ENCODE measurements around the gene MRPL47. TPM values are rescaled to one million over a fixed set of nuclear protein-coding genes. Genes with fewer than 3 reads are reported as not detected.

The MRPL47 gene
- polyA plus RNA-seq, 4 donors: 60.4 to 70.5 (median 65.3) TPM

DNA sequence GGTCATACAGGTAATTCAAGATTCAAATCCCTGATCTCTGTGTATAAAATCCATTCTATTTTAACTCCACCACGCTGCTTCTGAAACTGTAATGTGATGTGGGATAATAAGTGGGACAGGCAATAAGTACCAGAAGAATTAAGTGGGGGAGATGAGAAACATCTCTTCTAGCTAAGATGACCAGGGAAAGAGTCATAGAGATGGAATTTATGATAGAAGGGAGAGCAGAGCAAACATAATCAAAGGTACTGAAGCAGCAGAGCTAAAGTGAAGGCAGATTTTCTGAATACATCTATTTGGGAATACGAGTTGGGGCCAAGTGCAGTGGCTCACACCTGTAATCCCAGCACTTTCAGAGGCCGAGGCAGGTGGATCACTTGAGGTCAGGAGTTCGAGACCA is 4.9 kb downstream of the MRPL47 start:
- no peak for DNase-seq (ENCODE audit: low read depth in 4 of 4, low spot score in 3 of 4)

- no peak for DNase-seq (ENCODE audit: low read depth in 4 of 4, low spot score in 3 of 4)
These were observed 13.1 kb downstream of the MRPL47 start for GRCh38 chr3:179591313-179591712.

- no peak for DNase-seq (ENCODE audit: low read depth in 4 of 4, low spot score in 3 of 4)
These were observed 13.8 kb downstream of the MRPL47 start for GRCh38 chr3:179590669-179591068.

- no peak for DNase-seq (ENCODE audit: low read depth in 4 of 4, low spot score in 3 of 4)
These were observed 15.3 kb downstream of the MRPL47 start for GRCh38 chr3:179589143-179589542.

- no peak for DNase-seq (ENCODE audit: low read depth in 4 of 4, low spot score in 3 of 4)
These were observed 23.4 kb downstream of the MRPL47 start for GRCh38 chr3:179580992-179581391.

DNA sequence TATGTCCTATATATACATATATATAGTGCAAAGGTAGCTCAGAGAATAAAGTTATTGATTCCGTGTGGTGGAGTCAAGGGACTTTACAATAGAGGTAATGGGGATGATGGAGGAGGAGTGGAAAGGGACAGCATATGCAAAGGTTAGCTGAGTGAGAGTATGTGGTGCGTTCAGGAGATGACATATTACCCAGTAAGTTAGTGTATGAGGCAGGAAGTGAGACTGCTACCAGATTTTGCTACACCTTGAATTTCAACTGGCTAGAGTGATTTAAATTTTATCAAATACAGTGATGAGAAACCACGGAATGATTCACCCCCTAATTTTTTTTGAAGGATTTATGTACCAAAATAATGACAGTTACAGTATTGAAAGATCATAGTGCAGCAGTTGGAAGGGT is 38.9 kb downstream of the MRPL47 start:
- DNase-seq (ENCODE audit: low read depth in 4 of 4, low spot score in 3 of 4): no peak

DNA sequence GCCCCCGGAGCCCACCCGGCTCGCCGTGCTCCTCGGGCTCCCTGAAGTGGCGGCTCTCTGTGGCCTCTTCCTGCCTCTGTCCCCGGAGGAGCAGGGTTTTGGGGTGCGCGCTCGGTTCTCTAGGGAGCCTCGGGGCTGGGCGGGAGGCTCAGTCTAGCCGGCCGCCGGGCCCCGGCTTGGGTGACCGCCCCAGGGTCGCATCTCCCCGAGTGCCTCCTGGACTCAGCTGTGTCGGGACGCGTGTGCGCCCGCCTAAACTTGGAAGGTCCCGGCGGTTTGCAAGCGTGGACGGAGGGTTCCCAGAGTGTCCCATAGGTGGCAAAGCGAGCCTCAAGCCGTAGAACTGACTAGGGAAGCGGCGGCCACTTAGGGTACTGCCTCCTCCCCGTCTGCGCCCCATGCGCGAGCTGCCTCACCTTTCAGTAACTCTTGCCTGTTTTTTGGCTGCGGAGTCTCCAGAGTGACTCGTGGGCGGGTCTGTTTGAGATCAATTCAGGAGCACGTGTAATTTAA is 41.1 kb downstream of the MRPL47 start:
- DNase-seq (ENCODE audit: low read depth in 4 of 4, low spot score in 3 of 4): peak in 3 of 4 donors; percentile 22 to 43 (median 30)

DNA sequence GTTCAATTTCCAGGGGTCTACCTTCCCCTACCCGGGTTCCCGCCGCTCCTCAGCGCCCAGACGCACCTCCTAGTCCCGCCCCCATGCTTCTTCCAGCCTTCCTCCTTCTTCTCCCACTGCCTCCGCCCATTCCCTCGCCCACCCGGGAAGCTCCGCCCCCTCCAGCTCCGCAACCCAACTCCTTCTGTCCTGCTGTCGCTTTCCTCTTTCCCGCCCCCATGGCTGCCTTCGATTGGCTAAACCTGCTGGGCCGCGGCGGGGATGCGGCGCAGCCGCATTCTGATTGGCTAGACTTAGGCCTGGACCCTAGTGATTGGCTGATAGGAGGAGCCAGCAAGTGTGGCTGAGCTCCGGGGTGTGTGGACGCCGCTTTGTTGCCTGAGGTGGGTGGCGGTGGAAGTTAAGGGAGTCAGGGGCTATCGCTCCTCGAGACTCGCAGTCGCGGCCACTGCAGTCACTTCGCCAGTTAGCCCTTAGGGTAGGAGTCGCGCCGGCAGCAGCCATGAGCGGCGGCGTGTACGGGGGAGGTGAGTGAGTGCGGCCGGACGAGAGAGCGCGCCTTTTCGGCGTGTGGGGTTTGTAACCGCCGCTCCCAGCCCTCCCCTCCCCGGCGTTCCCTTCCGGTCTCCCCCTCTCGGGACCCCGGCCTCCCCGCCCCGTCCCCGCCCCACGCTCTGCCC is 41.7 kb downstream of the MRPL47 start, which contains the start of gene ACTL6A:
TSS of gene ACTL6A (plus strand) at position 336 of the 680 bp plus-strand sequence. CDS start at position 503, 167 bp downstream.
- peak; percentile 99 for DNase-seq (ENCODE audit: low read depth in 4 of 4, low spot score in 3 of 4)

- no peak for DNase-seq (ENCODE audit: low read depth in 4 of 4, low spot score in 3 of 4)
These were observed 43.6 kb downstream of the MRPL47 start for GRCh38 chr3:179560791-179561190.

DNA sequence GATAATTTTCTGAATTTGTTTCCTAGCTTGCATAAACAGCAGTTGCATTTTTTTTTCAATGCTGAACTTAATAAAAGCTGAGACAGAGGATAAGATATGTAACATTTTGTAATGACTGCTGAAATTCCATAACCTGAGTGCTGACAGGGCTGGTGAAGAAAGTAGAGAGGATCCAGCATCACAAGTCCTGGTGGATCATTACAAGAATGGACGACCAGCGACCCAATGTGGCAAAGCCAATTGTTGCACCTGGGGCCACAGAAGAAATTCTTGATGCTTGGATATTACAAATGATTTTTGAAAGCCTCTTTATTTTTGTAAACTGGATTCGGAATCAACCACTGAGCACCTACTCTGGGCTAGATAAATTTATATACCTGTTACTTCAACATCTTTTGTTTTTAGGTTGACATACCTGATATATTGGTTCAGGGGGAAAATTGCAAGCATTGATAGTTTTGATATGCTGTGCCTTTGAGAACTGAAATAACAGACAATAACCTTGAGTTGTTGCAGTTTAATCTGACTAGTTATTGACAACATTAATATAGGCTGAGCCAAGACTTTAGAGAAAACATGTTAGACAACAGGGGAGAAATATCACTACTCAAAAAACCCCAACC is 45.6 kb downstream of the MRPL47 start:
- peak; percentile 34 to 49 (median 40) for DNase-seq (ENCODE audit: low read depth in 4 of 4, low spot score in 3 of 4)

GRCh38 chr3:179551349-179552105 is 52.9 kb downstream of the MRPL47 start:
- no peak for DNase-seq (ENCODE audit: low read depth in 4 of 4, low spot score in 3 of 4)

DNA sequence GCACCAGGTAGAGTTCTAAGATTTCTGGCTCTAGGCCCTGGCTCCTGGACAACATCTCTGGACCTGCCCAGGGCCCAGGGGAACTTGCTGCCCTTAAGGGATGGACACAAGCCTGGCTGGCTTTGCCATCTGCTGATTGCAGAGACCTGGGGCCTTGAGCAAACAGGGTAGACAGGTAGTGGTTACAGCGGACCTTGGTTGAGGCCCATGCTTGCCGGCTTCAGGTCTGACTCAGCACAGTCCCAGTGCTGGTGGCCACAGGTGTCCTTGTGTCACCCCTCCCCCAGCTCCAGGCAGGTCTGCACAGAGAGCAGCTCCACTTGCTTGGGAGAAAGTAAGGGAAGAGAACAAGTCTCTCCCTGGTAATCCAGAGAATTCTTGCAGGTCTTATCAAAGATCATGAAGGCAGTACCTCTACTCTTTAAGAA is 57.6 kb downstream of the MRPL47 start:
- DNase-seq (ENCODE audit: low read depth in 4 of 4, low spot score in 3 of 4): no peak

DNA sequence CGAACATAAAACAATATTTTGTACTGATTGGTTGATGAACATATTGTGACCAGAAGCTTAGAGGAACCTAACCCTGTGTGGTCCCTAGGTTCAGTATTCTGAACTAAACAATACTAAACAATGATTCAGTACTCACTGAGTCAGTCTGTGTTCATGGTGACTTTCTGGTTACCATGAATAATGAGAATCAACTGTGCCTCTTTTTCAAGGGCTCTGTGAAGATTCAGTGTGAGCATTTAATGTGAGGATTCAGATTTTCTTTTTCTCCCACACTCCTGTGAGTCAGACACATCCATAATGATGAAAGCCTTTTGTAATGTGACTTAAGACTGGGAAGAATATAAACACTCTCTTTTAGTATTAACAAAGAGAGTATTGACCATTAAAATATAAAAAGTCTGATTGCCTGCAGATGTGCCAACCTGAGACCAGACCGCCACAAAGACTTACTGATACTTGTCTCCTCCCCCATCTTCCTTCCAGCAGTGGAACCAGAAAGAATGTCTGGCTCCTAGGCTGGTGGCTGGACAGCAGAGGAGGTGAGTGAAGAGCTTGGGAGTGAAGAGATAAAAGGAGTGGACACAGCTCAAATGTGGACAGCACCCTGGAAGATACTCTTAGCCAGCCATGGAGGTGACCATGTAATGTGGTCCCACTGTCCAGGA is 59.3 kb downstream of the MRPL47 start:
- no peak for DNase-seq (ENCODE audit: low read depth in 4 of 4, low spot score in 3 of 4)

GRCh38 chr3:179542375-179542774 is 62.1 kb downstream of the MRPL47 start:
- DNase-seq (ENCODE audit: low read depth in 4 of 4, low spot score in 3 of 4): no peak

- DNase-seq (ENCODE audit: low read depth in 4 of 4, low spot score in 3 of 4): no peak
These were observed 62.8 kb downstream of the MRPL47 start for GRCh38 chr3:179541596-179541995.

DNA sequence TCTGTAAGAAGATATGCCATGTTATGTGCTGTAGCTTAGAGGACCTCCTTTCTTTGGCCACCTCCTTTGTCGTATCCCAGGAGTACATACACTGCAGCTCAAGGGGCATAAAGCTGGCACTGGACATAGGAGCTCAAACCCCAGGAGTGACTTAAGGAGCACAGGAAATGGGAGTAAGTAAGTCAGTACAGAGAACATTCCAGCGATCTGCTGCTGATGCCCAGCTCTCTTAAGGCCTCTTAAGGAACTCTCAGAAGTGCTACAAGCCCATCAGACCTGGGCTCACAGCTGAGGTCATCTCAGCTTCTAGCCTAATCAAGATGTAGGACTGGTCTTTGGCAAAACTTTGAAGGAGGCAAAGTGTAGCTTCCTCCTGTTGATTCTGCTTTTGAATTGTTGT is 63.3 kb downstream of the MRPL47 start:
- no peak for DNase-seq (ENCODE audit: low read depth in 4 of 4, low spot score in 3 of 4)

Other genes with a start within 250 kb of the MRPL47 start
- gene GNB4, start 153.2 kb downstream of the MRPL47 start, polyA plus RNA-seq (ENCODE audit: insufficient read length in 4 of 4): 10 to 100 TPM; 25.7 to 33.9 (median 31.6) TPM
- 100 to 1,000 TPM in 3 of 4 donors, 10 to 100 TPM in 1; 97.3 to 113 (median 108) TPM for gene ACTL6A, start 41.7 kb downstream of the MRPL47 start, polyA plus RNA-seq (ENCODE audit: insufficient read length in 4 of 4)
- 100 to 1,000 TPM; 202 to 248 (median 228) TPM for gene NDUFB5, start 156 bp upstream of the MRPL47 start, polyA plus RNA-seq (ENCODE audit: insufficient read length in 4 of 4)
- 10 to 100 TPM; 12.1 to 13.9 (median 13.6) TPM for gene USP13, start 48.4 kb upstream of the MRPL47 start, polyA plus RNA-seq (ENCODE audit: insufficient read length in 4 of 4)